SK-N-SH (cell line): ENCODE results near the gene GOLPH3.
"Not testable (repeated sequence)": the region's sequence is repeated elsewhere in the genome, so short reads cannot be mapped to it uniquely, and the experiment has no call there.

ENCODE experiments used
- CTCF ChIP-seq: fragments of 200-600 bp; sonication (generic); IDR thresholded peaks from 2 replicates; pipeline ENCODE4 v1.6.1; 2017; ENCODE audit warnings: antibody characterized with exemption, mild to moderate bottlenecking, moderate library complexity
- EP300 ChIP-seq, 2 experiments: IDR thresholded peaks; 2 replicates each; pipeline versions ENCODE4 v1.4.0 to v1.6.1; 2012; ENCODE audit warnings: borderline replicate concordance in 1 of 2, low read depth in 1 of 2, low read length in 1 of 2
- FOXJ3 ChIP-seq: sonication (generic); formaldehyde crosslinking; IDR thresholded peaks from 2 replicates; pipeline ENCODE4 v1.5.1; 2020; ENCODE audit warnings: mild to moderate bottlenecking, missing genetic modification reagents
- GATA2 ChIP-seq: sonication (generic); formaldehyde crosslinking; IDR thresholded peaks from 2 replicates; pipeline ENCODE4 v1.5.0; 2020; ENCODE audit warnings: mild to moderate bottlenecking, missing genetic modification reagents
- NFIC ChIP-seq: IDR thresholded peaks from 2 replicates; pipeline ENCODE4 v1.4.0; 2012; ENCODE audit warnings: borderline replicate concordance
- RAD21 ChIP-seq: IDR thresholded peaks from 2 replicates; pipeline ENCODE4 v1.6.1; 2012; ENCODE audit warnings: mild to moderate bottlenecking, low read length
- REST ChIP-seq: IDR thresholded peaks from 2 replicates; pipeline ENCODE4 v1.6.1; 2012; ENCODE audit warnings: mild to moderate bottlenecking, low read depth, low read length, moderate library complexity
- TAF1 ChIP-seq: IDR thresholded peaks from 2 replicates; pipeline ENCODE4 v1.6.1; 2012; ENCODE audit warnings: low read depth, mild to moderate bottlenecking, low read length, moderate library complexity, borderline replicate concordance
- TCF12 ChIP-seq: IDR thresholded peaks from 2 replicates; pipeline ENCODE4 v1.4.0; 2012
- TEAD4 ChIP-seq: IDR thresholded peaks from 2 replicates; pipeline ENCODE4 v1.4.0; 2012; ENCODE audit warnings: mild to moderate bottlenecking, borderline replicate concordance; ENCODE audit not compliant: insufficient read depth

- TF ChIP-seq EP300 (IDR thresholded peaks at IDR 0.05; ENCODE audit: borderline replicate concordance in 1 of 2, low read depth in 1 of 2, low read length in 1 of 2); TAF1; GATA2; NFIC; CTCF; TCF12; TEAD4; FOXJ3 (CRISPR knock-in tag); REST; RAD21: not testable (repeated sequence)
These were observed 55.2 kb downstream of the GOLPH3 start for GRCh38 chr5:32118922-32119321.
